ENCODE measurements around the gene CSNK2A2. TPM values are rescaled to one million over a fixed set of nuclear protein-coding genes. Genes with fewer than 3 reads are reported as not detected.

Gene CSNK2A2
- polyA plus RNA-seq, 1 donor from 2014 or later, result 36.7 TPM

DNA sequence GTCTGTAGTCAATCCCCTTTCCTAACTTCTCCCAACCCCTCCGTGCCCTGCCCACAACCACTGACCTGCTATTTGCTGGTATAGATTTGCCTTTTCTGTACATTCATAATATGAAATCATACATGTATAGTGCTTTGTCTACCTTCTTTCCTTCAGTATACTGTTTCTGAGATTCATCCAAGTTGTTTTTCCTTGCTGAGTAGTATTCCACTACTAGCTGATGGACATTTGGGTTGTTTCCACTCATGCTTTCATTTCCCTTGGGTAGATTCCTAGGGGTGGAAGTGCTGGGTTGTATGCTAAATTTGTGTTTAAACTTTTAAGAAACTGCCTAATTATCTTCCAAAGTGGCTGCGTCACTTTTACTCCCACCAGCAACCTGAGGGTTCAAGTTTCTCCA lies 27.7 kb downstream of the CSNK2A2 start:
- H3K36me3 ChIP-seq (ENCODE audit: insufficient read depth, low read length), result peaks cover 6% of the 10 kb centered on the region
- TF ChIP-seq, protein P1, sequence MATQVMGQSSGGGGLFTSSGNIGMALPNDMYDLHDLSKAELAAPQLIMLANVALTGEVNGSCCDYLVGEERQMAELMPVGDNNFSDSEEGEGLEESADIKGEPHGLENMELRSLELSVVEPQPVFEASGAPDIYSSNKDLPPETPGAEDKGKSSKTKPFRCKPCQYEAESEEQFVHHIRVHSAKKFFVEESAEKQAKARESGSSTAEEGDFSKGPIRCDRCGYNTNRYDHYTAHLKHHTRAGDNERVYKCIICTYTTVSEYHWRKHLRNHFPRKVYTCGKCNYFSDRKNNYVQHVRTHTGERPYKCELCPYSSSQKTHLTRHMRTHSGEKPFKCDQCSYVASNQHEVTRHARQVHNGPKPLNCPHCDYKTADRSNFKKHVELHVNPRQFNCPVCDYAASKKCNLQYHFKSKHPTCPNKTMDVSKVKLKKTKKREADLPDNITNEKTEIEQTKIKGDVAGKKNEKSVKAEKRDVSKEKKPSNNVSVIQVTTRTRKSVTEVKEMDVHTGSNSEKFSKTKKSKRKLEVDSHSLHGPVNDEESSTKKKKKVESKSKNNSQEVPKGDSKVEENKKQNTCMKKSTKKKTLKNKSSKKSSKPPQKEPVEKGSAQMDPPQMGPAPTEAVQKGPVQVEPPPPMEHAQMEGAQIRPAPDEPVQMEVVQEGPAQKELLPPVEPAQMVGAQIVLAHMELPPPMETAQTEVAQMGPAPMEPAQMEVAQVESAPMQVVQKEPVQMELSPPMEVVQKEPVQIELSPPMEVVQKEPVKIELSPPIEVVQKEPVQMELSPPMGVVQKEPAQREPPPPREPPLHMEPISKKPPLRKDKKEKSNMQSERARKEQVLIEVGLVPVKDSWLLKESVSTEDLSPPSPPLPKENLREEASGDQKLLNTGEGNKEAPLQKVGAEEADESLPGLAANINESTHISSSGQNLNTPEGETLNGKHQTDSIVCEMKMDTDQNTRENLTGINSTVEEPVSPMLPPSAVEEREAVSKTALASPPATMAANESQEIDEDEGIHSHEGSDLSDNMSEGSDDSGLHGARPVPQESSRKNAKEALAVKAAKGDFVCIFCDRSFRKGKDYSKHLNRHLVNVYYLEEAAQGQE (IDR thresholded peaks at IDR 0.05; ENCODE audit: borderline replicate concordance), result no peak
- TF ChIP-seq EZH2 (IDR thresholded peaks at IDR 0.05; ENCODE audit: borderline replicate concordance, insufficient read depth, low read length, poor library complexity, severe bottlenecking) (no peak), POLR2AphosphoS5 (IDR thresholded peaks at IDR 0.05) (no peak), EP300 (conservative IDR thresholded peaks at IDR 0.05; ENCODE audit: poor library complexity, severe bottlenecking) (no peak), SMC3 (conservative IDR thresholded peaks at IDR 0.05; ENCODE audit: poor library complexity) (no peak), RAD21 (conservative IDR thresholded peaks at IDR 0.05) (no peak), TAF1 (IDR thresholded peaks at IDR 0.05; ENCODE audit: low read depth) (no peak), MXI1 (conservative IDR thresholded peaks at IDR 0.05; ENCODE audit: poor library complexity, severe bottlenecking) (no peak)
- TF ChIP-seq, protein P2, sequence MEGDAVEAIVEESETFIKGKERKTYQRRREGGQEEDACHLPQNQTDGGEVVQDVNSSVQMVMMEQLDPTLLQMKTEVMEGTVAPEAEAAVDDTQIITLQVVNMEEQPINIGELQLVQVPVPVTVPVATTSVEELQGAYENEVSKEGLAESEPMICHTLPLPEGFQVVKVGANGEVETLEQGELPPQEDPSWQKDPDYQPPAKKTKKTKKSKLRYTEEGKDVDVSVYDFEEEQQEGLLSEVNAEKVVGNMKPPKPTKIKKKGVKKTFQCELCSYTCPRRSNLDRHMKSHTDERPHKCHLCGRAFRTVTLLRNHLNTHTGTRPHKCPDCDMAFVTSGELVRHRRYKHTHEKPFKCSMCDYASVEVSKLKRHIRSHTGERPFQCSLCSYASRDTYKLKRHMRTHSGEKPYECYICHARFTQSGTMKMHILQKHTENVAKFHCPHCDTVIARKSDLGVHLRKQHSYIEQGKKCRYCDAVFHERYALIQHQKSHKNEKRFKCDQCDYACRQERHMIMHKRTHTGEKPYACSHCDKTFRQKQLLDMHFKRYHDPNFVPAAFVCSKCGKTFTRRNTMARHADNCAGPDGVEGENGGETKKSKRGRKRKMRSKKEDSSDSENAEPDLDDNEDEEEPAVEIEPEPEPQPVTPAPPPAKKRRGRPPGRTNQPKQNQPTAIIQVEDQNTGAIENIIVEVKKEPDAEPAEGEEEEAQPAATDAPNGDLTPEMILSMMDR (IDR thresholded peaks at IDR 0.05; ENCODE audit: poor library complexity, severe bottlenecking), result no peak

DNA sequence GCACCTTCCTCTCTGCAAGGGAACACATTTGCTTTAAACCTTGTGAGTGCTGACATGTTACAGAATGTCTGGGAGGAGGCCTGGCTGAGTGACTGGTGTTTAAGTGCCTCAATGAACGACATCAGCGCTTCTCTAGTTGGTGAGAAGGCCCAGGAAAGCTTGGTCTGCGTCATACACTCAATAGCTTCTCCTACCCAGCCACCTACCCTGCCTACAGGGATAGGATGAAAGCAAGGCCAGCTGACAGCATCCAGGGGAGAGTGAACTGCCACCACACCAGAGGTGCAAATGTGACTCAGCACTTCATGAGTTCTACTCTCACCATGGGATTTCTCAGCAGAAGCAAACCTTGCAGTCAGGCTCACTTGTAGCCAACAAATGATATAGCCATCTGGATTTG lies 37.1 kb downstream of the CSNK2A2 start:
- H3K9me2 ChIP-seq (ENCODE audit: insufficient read depth, low read length), result no peaks in the 10 kb centered on the region
- H3K79me2 ChIP-seq (replicated peaks; ENCODE audit: insufficient read depth, low read length), result no peaks in the 10 kb centered on the region
- H3K9ac ChIP-seq (ENCODE audit: low read length), result no peak overlapping the region
- H3F3A ChIP-seq (ENCODE audit: insufficient read depth, low read length, poor library complexity, severe bottlenecking), result no peaks in the 10 kb centered on the region
- TF ChIP-seq SMC3 (conservative IDR thresholded peaks at IDR 0.05; ENCODE audit: poor library complexity), result no peak
- TF ChIP-seq MXI1 (conservative IDR thresholded peaks at IDR 0.05; ENCODE audit: poor library complexity, severe bottlenecking), result no peak
- no peak for TF ChIP-seq EZH2 (IDR thresholded peaks at IDR 0.05; ENCODE audit: borderline replicate concordance, insufficient read depth, low read length, poor library complexity, severe bottlenecking)
- TF ChIP-seq EP300 (conservative IDR thresholded peaks at IDR 0.05; ENCODE audit: poor library complexity, severe bottlenecking), result no peak
- no peak for TF ChIP-seq TAF1 (IDR thresholded peaks at IDR 0.05; ENCODE audit: low read depth)
- no peak for TF ChIP-seq RAD21 (conservative IDR thresholded peaks at IDR 0.05)
- TF ChIP-seq, protein P1 (IDR thresholded peaks at IDR 0.05; ENCODE audit: borderline replicate concordance), result no peak
- no peak for TF ChIP-seq POLR2AphosphoS5 (IDR thresholded peaks at IDR 0.05)
- TF ChIP-seq, protein P2 (IDR thresholded peaks at IDR 0.05; ENCODE audit: poor library complexity, severe bottlenecking), result no peak
- H2AFZ ChIP-seq (ENCODE audit: low read depth, low read length), result no peak overlapping the region
- no peaks in the 10 kb centered on the region for H4K20me1 ChIP-seq (ENCODE audit: insufficient read depth)
- H3K9me3 ChIP-seq (ENCODE audit: low read length), result no peaks in the 10 kb centered on the region
- no peaks in the 10 kb centered on the region for H3K27me3 ChIP-seq (ENCODE audit: insufficient read depth, low read depth, low read length)
- H3K27ac ChIP-seq (ENCODE audit: low read length), result no peak overlapping the region
- H3K36me3 ChIP-seq (ENCODE audit: insufficient read depth, low read length), result peaks cover 9% of the 10 kb centered on the region
- H3K4me2 ChIP-seq (ENCODE audit: low read length), result no peak overlapping the region
- no peak overlapping the region for H3K4me3 ChIP-seq (ENCODE audit: low read length)

More for the DNA sequence above, 27.7 kb downstream of the CSNK2A2 start:
- H2AFZ ChIP-seq (ENCODE audit: low read depth, low read length), result no peak overlapping the region
- no peak overlapping the region for H3K4me2 ChIP-seq (ENCODE audit: low read length)
- no peaks in the 10 kb centered on the region for H3K27me3 ChIP-seq (ENCODE audit: insufficient read depth, low read depth, low read length)
- no peak overlapping the region for H3K4me3 ChIP-seq (ENCODE audit: low read length)
- H3K9me2 ChIP-seq (ENCODE audit: insufficient read depth, low read length), result no peaks in the 10 kb centered on the region
- H3K79me2 ChIP-seq (replicated peaks; ENCODE audit: insufficient read depth, low read length), result peaks cover 5% of the 10 kb centered on the region
- H3K9ac ChIP-seq (ENCODE audit: low read length), result no peak overlapping the region
- no peak overlapping the region for H3K27ac ChIP-seq (ENCODE audit: low read length)
- no peaks in the 10 kb centered on the region for H3K9me3 ChIP-seq (ENCODE audit: low read length)
- H3F3A ChIP-seq (ENCODE audit: insufficient read depth, low read length, poor library complexity, severe bottlenecking), result no peaks in the 10 kb centered on the region
- H4K20me1 ChIP-seq (ENCODE audit: insufficient read depth), result no peaks in the 10 kb centered on the region

Data from neural cell (in vitro differentiated cells).